ENCODE measurements around the gene CTNNBIP1. TPM values are rescaled to one million over a fixed set of nuclear protein-coding genes. Genes with fewer than 3 reads are reported as not detected.
A peak's percentile ranks its signal among the peaks of the same experiment; 100 is the strongest.

CTNNBIP1 gene
- total and polyA plus RNA-seq, 2 of the 8 experiments (the other 6 are each of a cell fraction or from before 2014, with no cell fraction given) = 40.9 to 46.6 TPM

DNA sequence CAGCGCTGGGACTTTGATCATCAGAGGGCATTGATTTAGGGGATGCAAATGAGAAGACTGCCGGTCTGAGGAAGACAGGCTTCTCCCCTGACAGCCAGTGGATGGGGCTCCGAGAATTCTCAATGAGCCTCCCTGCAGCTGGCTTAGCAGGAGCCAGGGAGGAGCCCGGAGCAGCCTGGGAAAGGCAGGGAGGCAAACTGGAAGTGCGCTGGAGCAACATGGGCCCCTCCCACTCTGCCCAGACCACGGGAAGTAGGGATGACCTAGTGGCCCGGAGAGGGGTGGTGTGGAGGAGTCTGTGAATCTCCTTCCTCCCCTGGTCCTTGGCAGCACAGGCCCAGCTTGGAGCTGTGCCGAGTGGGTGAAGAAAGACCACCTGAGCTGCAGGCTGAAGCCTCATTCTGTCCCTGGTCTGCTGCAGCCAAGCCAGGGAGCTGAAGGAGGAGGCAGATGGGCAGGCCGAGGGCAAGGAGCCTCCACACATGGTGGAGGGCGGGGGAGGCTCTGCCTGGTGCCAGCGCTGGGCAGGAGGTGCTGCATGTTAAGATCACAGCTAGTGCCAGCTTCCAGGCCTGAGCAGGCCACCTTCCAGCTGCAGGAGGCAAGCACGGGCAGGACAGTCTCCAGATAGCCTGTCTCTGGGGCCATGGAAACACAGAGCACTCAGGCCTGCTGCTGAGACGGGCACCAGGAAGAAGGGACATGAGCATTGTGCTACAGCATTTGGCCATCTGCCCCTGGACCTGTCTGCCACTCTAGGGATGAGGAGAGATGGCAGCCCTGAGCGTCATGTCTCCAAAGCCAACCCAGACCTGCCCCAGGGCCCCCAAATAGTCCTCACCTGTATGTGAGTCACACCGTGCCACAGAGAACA, 74.1 kb downstream of the CTNNBIP1 start:
- Histone ChIP-seq H4K5ac (ENCODE audit: insufficient read length, low read depth, low read length) (peak overlapping the region; percentile 61), H4K20me1 (replicated peaks in 1 of 2; ENCODE audit: control insufficient read depth in 1 of 2, insufficient read depth in 2 of 2, low read length in 2 of 2) (no peaks in the 10 kb centered on the region), H3K36me3 (ENCODE audit: control insufficient read depth in 2 of 4, insufficient read depth in 4 of 4, low read length in 3 of 4) (no peaks in the 10 kb centered on the region), H3K23ac (ENCODE audit: insufficient read length) (no peak overlapping the region), H2BK12ac (ENCODE audit: low read depth, low read length) (peak overlapping the region; percentile 86; the same call in 1 of the 2 replicates), H3K4me1 (replicated peaks in 1 of 4; ENCODE audit: control insufficient read depth in 3 of 4, insufficient read depth in 4 of 4, low read length in 3 of 4) (peaks cover 4 to 12% (median 11%) of the 10 kb centered on the region in 4 experiments; a peak in 6 of 7 replicates), H2AFZ (ENCODE audit: low read length) (0 out of 2 replicates have a peak overlapping the region, but pooled peaks have one; percentile 15), H3K27ac (ENCODE audit: low read depth, low read length) (no peak overlapping the region), H3K4ac (replicated peaks; ENCODE audit: insufficient read length, low read depth, low read length) (peak overlapping the region; percentile 36), H3K23me2 (ENCODE audit: low read depth, low read length) (no peaks in the 10 kb centered on the region), H3K4me3 (ENCODE audit: extremely low read depth in 1 of 4, insufficient read depth in 2 of 4, low read depth in 3 of 4, low read length in 4 of 4) (peak overlapping the region in 1 of 4 experiments; percentile 6; a peak in 2 of 8 replicates), H2BK20ac (ENCODE audit: low read length) (peak overlapping the region; percentile 8; the same call in 1 of the 2 replicates), H3K27me3 (replicated peaks in 1 of 4; ENCODE audit: control insufficient read depth in 3 of 4, extremely low read depth in 1 of 4, insufficient read depth in 3 of 4, low read length in 3 of 4) (peaks cover 0 to 4% (median 0%) of the 10 kb centered on the region in 4 experiments; a peak in 3 of 7 replicates), H3K79me1 (ENCODE audit: low read depth, low read length) (no peaks in the 10 kb centered on the region), H3K14ac (ENCODE audit: insufficient read length) (no peak overlapping the region), H3K9me3 (ENCODE audit: insufficient read depth in 2 of 2, low read depth in 1 of 2, low read length in 1 of 2) (no peaks in the 10 kb centered on the region), H4K91ac (replicated peaks; ENCODE audit: insufficient read length, low read length) (peak overlapping the region; percentile 53), H2BK120ac (replicated peaks; ENCODE audit: low read depth, low read length) (no peak overlapping the region), H2AK5ac (ENCODE audit: low read depth, low read length) (no peak overlapping the region), H2BK5ac (ENCODE audit: low read depth, low read length) (0 out of 2 replicates have a peak overlapping the region, but pooled peaks have one; percentile 18), H3K56ac (replicated peaks; ENCODE audit: insufficient read length, low read depth, low read length) (no peak overlapping the region), H4K8ac (ENCODE audit: extremely low read depth, insufficient read depth, low read length) (no peak overlapping the region; the same call in 1 of the 2 replicates), H3K9ac (replicated peaks in 1 of 4; ENCODE audit: extremely low read depth in 1 of 4, low read depth in 3 of 4, low read length in 3 of 4) (no peak overlapping the region), H3K18ac (ENCODE audit: extremely low read depth, low read length) (peak overlapping the region; percentile 91; the same call in 1 of the 2 replicates), H2BK15ac (ENCODE audit: low read length) (peak overlapping the region; percentile 96), H3K4me2 (ENCODE audit: insufficient read depth in 1 of 2, low read depth in 2 of 2, low read length in 2 of 2) (peak overlapping the region; percentile 24 to 49; a peak in 3 of 4 replicates), H3K79me2 (ENCODE audit: control insufficient read depth in 1 of 2, insufficient read depth in 2 of 2, low read length in 2 of 2) (no peaks in the 10 kb centered on the region)
- FAIRE-seq (no peak), DNase-seq (ENCODE audit: low read depth in 1 of 2, low spot score in 2 of 2) (no peak)
- POLR2A ChIA-PET (ENCODE audit: partially characterized antibody) = interaction anchor here (0.7 to 1.1 kb wide), 3 partner anchors 10 to 24 kb away, joined by 3 to 4 read pairs (median 3); no protein-coding TSS in a partner anchor
- CTCF ChIA-PET (ENCODE audit: partially characterized antibody) = interaction anchor here (0.6 to 2.4 kb wide), 19 partner anchors 8 to 127 kb away, joined by 3 to 11 read pairs (median 3); no protein-coding TSS in a partner anchor
- WGBS, 2 experiments (ENCODE audit: extremely low coverage in 1 of 2, insufficient coverage in 1 of 2, insufficient read length in 1 of 2, insufficient replicate concordance in 2 of 2, low coverage in 1 of 2, low lambda C conversion rate in 2 of 2, missing lambda C conversion rate in 1 of 2) = 50% methylated on average over 14 of the region's 15 CpGs; no CpG with 5 or more reads in 1 of the 2 experiments
- TF ChIP-seq BCL11A (IDR thresholded peaks at IDR 0.05; ENCODE audit: low read depth in 2 of 2, low read length in 2 of 2) = no peak
- TF ChIP-seq RAD21 (IDR thresholded peaks at IDR 0.05 in 1 of 2, conservative IDR thresholded peaks at IDR 0.05 in 1 of 2; ENCODE audit: low read depth in 2 of 2, low read length in 2 of 2) = peak; percentile 33 to 50; a peak in 3 of 4 replicates
- TF ChIP-seq RFX5 (IDR thresholded peaks at IDR 0.05; ENCODE audit: borderline replicate concordance, low read depth, low read length) = no peak
- peak in 1 of 2 experiments; percentile 71; a peak in 2 of 4 replicates for TF ChIP-seq SIN3A (conservative IDR thresholded peaks at IDR 0.05 in 1 of 2, IDR thresholded peaks at IDR 0.05 in 1 of 2; ENCODE audit: low read depth in 1 of 2, low read length in 2 of 2)
- 0 out of 4 replicates have a peak, but pooled peaks of 1 of the 3 experiments have one; percentile 6 for TF ChIP-seq CTCF (IDR thresholded peaks at IDR 0.05; ENCODE audit: control extremely low read depth in 1 of 3, insufficient read depth in 1 of 3, low read depth in 1 of 3, low read length in 3 of 3)
- TF ChIP-seq NANOG (IDR thresholded peaks at IDR 0.05; ENCODE audit: insufficient read depth, low read depth, low read length, poor library complexity, severe bottlenecking) = peak; percentile 42
